Transverse colon (tissue), 4 donors: ENCODE results near the gene UBXN2A. TPM values are rescaled to one million over a fixed set of nuclear protein-coding genes. Genes with fewer than 3 reads are reported as not detected.
A peak's percentile ranks its signal among the peaks of the same experiment; 100 is the strongest.

Experiments
- DNase-seq: peaks from one replicate; pipeline ENCODE4 v3.0.0-alpha.2; 2019
- H3K27ac ChIP-seq, 4 donors: fragments of 200-600 bp; sonication (generic); 2 replicates each; pipeline ENCODE4 v1.5.1; 2016 to 2018; ENCODE audit warnings: inconsistent platforms in 4 of 4
- H3K27me3 ChIP-seq: fragments of 200-600 bp; sonication (generic); 2 replicates; pipeline ENCODE4 v1.5.1; 2017; ENCODE audit warnings: inconsistent platforms
- H3K36me3 ChIP-seq, 4 donors: fragments of 200-600 bp; sonication (generic); 2 replicates each; pipeline ENCODE4 v1.5.1; 2017 to 2019; ENCODE audit warnings: inconsistent platforms in 4 of 4
- H3K4me1 ChIP-seq, 4 donors: fragments of 200-600 bp; sonication (generic); 2 replicates each; pipeline ENCODE4 v1.5.1; 2017 to 2020; ENCODE audit warnings: inconsistent platforms in 4 of 4
- H3K4me3 ChIP-seq, 4 donors: fragments of 200-600 bp; sonication (generic); 1 replicate in 1 of 4; 2 replicates in 3 of 4; pipeline versions ENCODE4 v1.5.1 to v1.6.1; 2017 to 2019; ENCODE audit warnings: inconsistent platforms in 4 of 4
- H3K9me3 ChIP-seq, 2 donors: fragments of 200-600 bp; sonication (generic); 2 replicates each; pipeline ENCODE4 v1.5.1; 2017 to 2019; ENCODE audit warnings: inconsistent platforms in 2 of 2
- EP300 ChIP-seq: sonication (generic); formaldehyde crosslinking; IDR thresholded peaks from one replicate; pipeline ENCODE4 v1.6.1; 2017; ENCODE audit warnings: antibody characterized with exemption, low read depth
- POLR2A ChIP-seq: fragments of 450-650 bp; IDR thresholded peaks from one replicate; pipeline ENCODE4 v1.6.1; 2016; ENCODE audit warnings: antibody characterized with exemption, mild to moderate bottlenecking, moderate library complexity
- POLR2AphosphoS5 ChIP-seq, 3 donors: sonication (generic); formaldehyde crosslinking; IDR thresholded peaks; one replicate each; pipeline ENCODE4 v1.6.1; 2016; ENCODE audit warnings: antibody characterized with exemption in 3 of 3
- WGBS, 2 donors: methylation state at CpG; one replicate each; pipeline ENCODE4 v1.1.5; 2018; ENCODE audit warnings: low coverage in 1 of 2; 5-methylcytosine and 5-hydroxymethylcytosine counted together
- in situ Hi-C, 4 donors: fragments of 200-750 bp; cut with MboI; loops; one replicate each; pipeline versions ENCODE4 v1.15.0 to v1.15.1; 2017; ENCODE audit warnings: low sequenced_read_pairs in 3 of 4, low pct_ligation_motif_present in 1 of 4, low pct_unique_long_range_greater_than_20kb in 1 of 4
- intact Hi-C: fragments of 100-400 bp; cut with DNase I; formaldehyde crosslinking; loops from one replicate; pipeline ENCODE4 v1.15.1; 2023; ENCODE audit warnings: low total_unique reads
- total RNA-seq, 4 donors: library from RNA; depleted of rRNA; stranded (reverse); fragments of >200 nt; gene quantifications; one replicate each; pipeline ENCODE4 v1.1.0, GENCODE V29; 2016
- TF ChIP-seq, protein P1 (sequence below), 5 experiments: fragments of 200-600 bp in 3 of 5; fragments of 450-650 bp in 2 of 5; sonication (generic) in 3 of 5; IDR thresholded peaks; 1 replicate in 2 of 5; 2 replicates in 3 of 5; pipeline ENCODE4 v1.5.1; 2016 to 2017; ENCODE audit warnings: antibody characterized with exemption in 5 of 5, inconsistent platforms in 3 of 5, mild to moderate bottlenecking in 2 of 5, moderate library complexity in 1 of 5

Gene UBXN2A
- total RNA-seq, 4 donors from 2014 or later: 6.4 to 13.7 (median 10.8) TPM

DNA sequence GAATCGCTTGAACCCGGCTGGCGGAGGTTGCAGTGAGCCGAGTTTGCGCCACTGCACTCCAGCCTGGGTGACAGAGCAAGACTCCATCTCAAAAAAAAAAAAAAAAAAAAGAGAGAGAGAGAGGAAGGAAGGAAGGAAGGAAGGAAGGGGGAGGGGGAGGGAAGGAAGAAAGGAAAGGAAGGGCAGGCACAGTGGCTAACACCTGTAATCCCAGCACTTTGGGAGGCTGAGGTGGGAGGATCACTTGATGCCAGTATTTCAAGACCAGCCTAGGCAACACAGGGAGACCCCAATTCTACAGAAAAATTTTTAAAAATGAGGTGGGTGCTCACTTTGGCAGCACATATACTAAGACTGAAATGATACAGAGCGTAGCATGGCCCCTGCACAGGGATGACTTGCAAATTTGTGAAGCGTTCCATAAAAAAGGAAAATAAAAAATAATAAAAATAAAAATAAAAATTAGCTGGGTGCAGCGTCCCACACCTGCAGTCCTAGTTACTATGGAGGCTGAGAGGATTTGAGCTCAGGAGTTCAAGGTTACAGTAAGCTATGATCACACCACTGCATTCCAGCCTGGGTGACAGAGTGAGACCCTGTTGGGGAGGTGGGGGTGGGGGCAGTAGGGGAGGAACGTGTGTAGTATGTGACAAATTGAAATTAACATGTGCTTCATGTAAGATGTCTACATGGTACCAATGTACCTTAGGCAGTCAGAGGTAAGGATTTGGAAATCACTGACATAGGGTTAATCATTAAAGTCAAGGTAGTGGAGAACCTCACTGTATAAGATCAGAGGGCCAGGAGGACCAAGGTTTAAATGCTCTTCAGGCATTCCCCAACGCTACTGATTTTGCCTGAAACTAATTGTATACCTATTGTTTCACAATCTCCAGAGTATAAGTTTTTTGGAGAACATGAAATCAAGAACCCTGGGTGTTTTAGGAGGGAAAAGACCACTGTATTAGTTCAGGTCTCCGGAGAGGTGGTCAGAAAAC lies 105.5 kb downstream of the UBXN2A start:
- peak overlapping the region in 1 of 4 donors; percentile 65 for H3K4me3 ChIP-seq
- no peak for DNase-seq

DNA sequence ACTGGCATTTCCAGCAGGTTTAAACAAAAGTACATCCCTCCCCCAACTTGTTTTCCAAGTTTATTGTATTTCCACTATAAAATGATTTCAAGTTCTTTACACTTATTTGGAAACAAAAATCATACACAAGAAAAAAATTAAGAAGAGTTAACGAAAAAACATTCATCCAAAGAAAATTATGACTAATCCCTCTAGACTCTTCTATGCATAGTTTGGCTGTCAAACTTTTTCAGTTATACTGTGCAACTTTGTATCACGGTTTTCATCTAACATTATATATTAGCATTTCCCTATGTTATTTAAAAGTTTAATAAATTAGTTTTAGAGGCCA lies 106.3 kb downstream of the UBXN2A start:
- Histone ChIP-seq H3K4me3 (peak overlapping the region; percentile 58 to 77 (median 68)), H3K9me3 (no peaks in the 10 kb centered on the region), H3K4me1 (peaks cover 9 to 31% (median 23%) of the 10 kb centered on the region in 4 donors), H3K27ac (peak overlapping the region in 2 of 4 donors; percentile 63 to 82), H3K36me3 (no peaks in the 10 kb centered on the region), H3K27me3 (peaks cover 13% of the 10 kb centered on the region)
- 0% methylated on average over 2 of the region's 2 CpGs for WGBS, 2 donors
- TF ChIP-seq EP300 (no peak), POLR2A (no peak), POLR2AphosphoS5 (IDR thresholded peaks at IDR 0.05) (no peak)
- TF ChIP-seq, protein P1, sequence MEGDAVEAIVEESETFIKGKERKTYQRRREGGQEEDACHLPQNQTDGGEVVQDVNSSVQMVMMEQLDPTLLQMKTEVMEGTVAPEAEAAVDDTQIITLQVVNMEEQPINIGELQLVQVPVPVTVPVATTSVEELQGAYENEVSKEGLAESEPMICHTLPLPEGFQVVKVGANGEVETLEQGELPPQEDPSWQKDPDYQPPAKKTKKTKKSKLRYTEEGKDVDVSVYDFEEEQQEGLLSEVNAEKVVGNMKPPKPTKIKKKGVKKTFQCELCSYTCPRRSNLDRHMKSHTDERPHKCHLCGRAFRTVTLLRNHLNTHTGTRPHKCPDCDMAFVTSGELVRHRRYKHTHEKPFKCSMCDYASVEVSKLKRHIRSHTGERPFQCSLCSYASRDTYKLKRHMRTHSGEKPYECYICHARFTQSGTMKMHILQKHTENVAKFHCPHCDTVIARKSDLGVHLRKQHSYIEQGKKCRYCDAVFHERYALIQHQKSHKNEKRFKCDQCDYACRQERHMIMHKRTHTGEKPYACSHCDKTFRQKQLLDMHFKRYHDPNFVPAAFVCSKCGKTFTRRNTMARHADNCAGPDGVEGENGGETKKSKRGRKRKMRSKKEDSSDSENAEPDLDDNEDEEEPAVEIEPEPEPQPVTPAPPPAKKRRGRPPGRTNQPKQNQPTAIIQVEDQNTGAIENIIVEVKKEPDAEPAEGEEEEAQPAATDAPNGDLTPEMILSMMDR (IDR thresholded peaks at IDR 0.05): no peak
- intact Hi-C loops (no loop called here), in situ Hi-C loops (no loop called here)
- DNase-seq: no peak

More for the DNA sequence above, 105.5 kb downstream of the UBXN2A start:
- Histone ChIP-seq H3K27me3 (peaks cover 13% of the 10 kb centered on the region), H3K27ac (no peak overlapping the region), H3K4me1 (peaks cover 9 to 31% (median 23%) of the 10 kb centered on the region in 4 donors), H3K9me3 (no peaks in the 10 kb centered on the region), H3K36me3 (no peaks in the 10 kb centered on the region)
- in situ Hi-C loops (no loop called here), intact Hi-C loops (no loop called here)
- TF ChIP-seq EP300: no peak
- no peak for TF ChIP-seq POLR2A
- TF ChIP-seq, protein P1 (IDR thresholded peaks at IDR 0.05): no peak
- 69 to 84% methylated on average over 4 to 11 of the region's 11 CpGs for WGBS, 2 donors

DNA sequence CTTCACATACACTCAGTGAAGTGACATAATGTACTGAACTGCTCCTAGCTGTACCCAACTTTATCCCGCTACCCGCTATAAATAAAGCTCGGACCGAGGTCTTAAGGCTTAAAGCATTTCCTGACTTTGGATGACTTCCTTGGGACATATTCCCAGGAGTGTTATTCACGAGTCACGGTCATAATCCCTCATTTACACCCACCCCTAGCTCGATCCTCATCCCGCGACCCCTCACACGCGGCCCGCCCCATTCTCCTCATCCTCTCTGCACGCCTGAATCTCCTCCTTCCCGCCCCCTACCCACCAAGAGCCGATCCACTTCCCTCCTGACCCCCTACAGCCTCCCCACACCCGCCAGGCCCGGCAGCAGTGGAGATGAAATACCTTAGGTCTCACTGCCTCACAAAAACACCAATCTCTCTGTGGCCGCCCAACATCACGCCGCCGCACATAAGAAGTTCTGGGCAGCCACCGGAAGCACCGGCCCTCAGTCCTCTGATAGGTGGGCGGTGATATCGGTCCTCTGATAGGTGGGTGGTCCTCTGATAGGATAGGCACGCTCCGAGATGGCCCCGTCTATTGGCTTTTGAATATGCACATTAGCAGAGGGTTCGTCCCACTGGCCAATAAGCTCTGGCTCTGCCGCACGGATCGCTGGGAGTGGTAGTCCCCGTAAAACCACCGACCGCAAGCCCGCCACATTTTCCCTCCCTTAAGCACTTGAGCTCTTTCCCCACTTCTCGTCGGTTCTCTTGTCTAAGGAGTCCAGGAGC lies 106.9 kb downstream of the UBXN2A start, which contains the start of gene WDCP:
Gene WDCP, minus strand, starts transcription at position 462 of the 773 bp plus-strand sequence. CDS start 7,897 bp downstream, outside the sequence.
- TF ChIP-seq POLR2A (peak; percentile 80), EP300 (no peak), POLR2AphosphoS5 (IDR thresholded peaks at IDR 0.05) (peak; percentile 78 to 86 (median 82))
- TF ChIP-seq, protein P1 (IDR thresholded peaks at IDR 0.05): no peak
- peaks cover 9 to 31% (median 23%) of the 10 kb centered on the region in 4 donors for H3K4me1 ChIP-seq
- peak within 1 kb of the TSS; percentile 58 to 77 (median 68) for H3K4me3 ChIP-seq
- peak; percentile 95 for DNase-seq
- 1% methylated on average over 15 to 38 of the region's 38 CpGs for WGBS, 2 donors
- H3K9me3 ChIP-seq: no peaks in the 10 kb centered on the region
- peaks cover 13% of the 10 kb centered on the region for H3K27me3 ChIP-seq
- no peaks in the 10 kb centered on the region for H3K36me3 ChIP-seq
- peak within 1 kb of the TSS; percentile 61 to 83 (median 72) for H3K27ac ChIP-seq
- in situ Hi-C loops (no loop called here), intact Hi-C loops (no loop called here)

DNA sequence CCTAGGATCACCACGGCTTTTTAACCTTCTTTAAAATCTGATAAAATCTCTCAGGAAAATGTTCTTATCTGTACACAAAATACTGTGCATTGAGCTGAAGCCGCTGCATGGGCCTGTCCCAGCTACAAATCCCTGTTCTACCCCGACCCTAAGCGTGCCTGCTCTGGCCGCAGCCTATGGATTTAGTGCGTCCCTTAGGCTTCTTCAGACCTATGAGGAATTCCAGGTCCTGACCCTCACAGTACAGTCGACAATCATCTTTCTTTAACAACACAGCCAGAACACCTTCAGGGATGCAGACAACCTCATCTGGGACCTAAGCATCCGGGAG lies 107.4 kb downstream of the UBXN2A start:
- H3K4me3 ChIP-seq: peak overlapping the region in 1 of 4 donors; percentile 65
- peaks cover 13% of the 10 kb centered on the region for H3K27me3 ChIP-seq
- peaks cover 9 to 31% (median 23%) of the 10 kb centered on the region in 4 donors for H3K4me1 ChIP-seq
- intact Hi-C loops (no loop called here), in situ Hi-C loops (no loop called here)
- H3K9me3 ChIP-seq: no peaks in the 10 kb centered on the region
- 50 to 56% methylated on average over 7 to 8 of the region's 8 CpGs for WGBS, 2 donors
- H3K27ac ChIP-seq: no peak overlapping the region
- DNase-seq: no peak
- H3K36me3 ChIP-seq: no peaks in the 10 kb centered on the region
- TF ChIP-seq EP300: no peak
- TF ChIP-seq, protein P1 (IDR thresholded peaks at IDR 0.05): no peak
- TF ChIP-seq POLR2AphosphoS5 (IDR thresholded peaks at IDR 0.05): no peak
- no peak for TF ChIP-seq POLR2A
